ENCODE data around the gene RBM34. TPM values are rescaled to one million over a fixed set of nuclear protein-coding genes. Genes with fewer than 3 reads are reported as not detected.
"Not testable (repeated sequence)": the region's sequence is repeated elsewhere in the genome, so short reads cannot be mapped to it uniquely, and the experiment has no call there.

The RBM34 gene
- polyA plus RNA-seq, 4 donors = 68.7 to 88.6 (median 82.6) TPM

GRCh38 chr1:235093696-235094592, 67.1 kb downstream of the RBM34 start:
- DNase-seq (ENCODE audit: low read depth in 4 of 4, low spot score in 3 of 4) = no peak

GRCh38 chr1:235093013-235093695, 67.9 kb downstream of the RBM34 start:
- no peak for DNase-seq (ENCODE audit: low read depth in 4 of 4, low spot score in 3 of 4)

GRCh38 chr1:235092415-235092814, 68.6 kb downstream of the RBM34 start:
- not testable (repeated sequence) for DNase-seq (ENCODE audit: low read depth in 4 of 4, low spot score in 3 of 4)

GRCh38 chr1:235092045-235092406, 69.0 kb downstream of the RBM34 start:
- DNase-seq (ENCODE audit: low read depth in 4 of 4, low spot score in 3 of 4) = not testable (repeated sequence)

- DNase-seq (ENCODE audit: low read depth in 4 of 4, low spot score in 3 of 4) = not testable (repeated sequence)
Observed at GRCh38 chr1:235091319-235092044, 69.6 kb downstream of the RBM34 start.

GRCh38 chr1:235090406-235091069, 70.5 kb downstream of the RBM34 start:
- DNase-seq (ENCODE audit: low read depth in 4 of 4, low spot score in 3 of 4) = no peak

GRCh38 chr1:235088907-235089306, 72.1 kb downstream of the RBM34 start:
- DNase-seq (ENCODE audit: low read depth in 4 of 4, low spot score in 3 of 4) = no peak

GRCh38 chr1:235088430-235088829, 72.6 kb downstream of the RBM34 start:
- DNase-seq (ENCODE audit: low read depth in 4 of 4, low spot score in 3 of 4) = no peak

- DNase-seq (ENCODE audit: low read depth in 4 of 4, low spot score in 3 of 4) = no peak
Observed at GRCh38 chr1:235087906-235088305, 73.1 kb downstream of the RBM34 start.

GRCh38 chr1:235085411-235086117, 75.5 kb downstream of the RBM34 start:
- not testable (repeated sequence) for DNase-seq (ENCODE audit: low read depth in 4 of 4, low spot score in 3 of 4)

Other genes with a start within 250 kb of the RBM34 start
- gene TOMM20, start 32.4 kb downstream of the RBM34 start, polyA plus RNA-seq (ENCODE audit: insufficient read length in 4 of 4) = 100 to 1,000 TPM; 215 to 232 (median 225) TPM
- 10 to 100 TPM; 45.3 to 55.6 (median 50.3) TPM for gene ARID4B, start 166.9 kb upstream of the RBM34 start, polyA plus RNA-seq (ENCODE audit: insufficient read length in 4 of 4)
- gene GGPS1, start 167.3 kb upstream of the RBM34 start, polyA plus RNA-seq (ENCODE audit: insufficient read length in 4 of 4) = 10 to 100 TPM; 51.8 to 73.9 (median 65.9) TPM
- gene TBCE, start 206.2 kb upstream of the RBM34 start, polyA plus RNA-seq (ENCODE audit: insufficient read length in 4 of 4) = 10 to 100 TPM; 45.3 to 63.8 (median 59.1) TPM